ENCODE data around the gene RPS6KA3.
"Not testable (repeated sequence)": the region's sequence is repeated elsewhere in the genome, so short reads cannot be mapped to it uniquely, and the experiment has no call there.

Gene RPS6KA3

GRCh38 chrX:20265726-20266681, 705 bp downstream of the RPS6KA3 start:
- no peak for DNase-seq (ENCODE audit: low read depth in 2 of 2)

- DNase-seq (ENCODE audit: low read depth in 2 of 2): no peak
Measured at GRCh38 chrX:20265221-20265725, 1.4 kb downstream of the RPS6KA3 start.

DNA sequence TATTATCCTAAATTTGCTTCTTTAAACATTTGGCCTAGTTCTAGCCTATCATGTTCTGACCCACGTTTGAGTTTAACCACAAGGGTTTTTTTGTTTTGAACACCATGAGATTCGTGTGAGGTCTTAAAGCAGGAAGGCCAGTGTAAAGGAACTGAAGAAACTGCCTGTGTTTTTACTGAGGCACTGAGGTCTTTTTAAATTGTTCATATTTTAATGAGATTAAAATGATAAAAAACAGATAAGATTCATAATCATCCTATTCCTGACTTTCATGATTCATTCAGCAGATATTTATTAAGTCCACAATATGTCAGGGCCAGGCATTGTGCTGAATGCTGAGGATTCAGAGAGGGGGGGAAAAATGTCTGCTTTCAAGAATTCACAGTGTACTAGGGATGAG, 3.2 kb downstream of the RPS6KA3 start:
- DNase-seq (ENCODE audit: low read depth in 2 of 2): no peak

DNA sequence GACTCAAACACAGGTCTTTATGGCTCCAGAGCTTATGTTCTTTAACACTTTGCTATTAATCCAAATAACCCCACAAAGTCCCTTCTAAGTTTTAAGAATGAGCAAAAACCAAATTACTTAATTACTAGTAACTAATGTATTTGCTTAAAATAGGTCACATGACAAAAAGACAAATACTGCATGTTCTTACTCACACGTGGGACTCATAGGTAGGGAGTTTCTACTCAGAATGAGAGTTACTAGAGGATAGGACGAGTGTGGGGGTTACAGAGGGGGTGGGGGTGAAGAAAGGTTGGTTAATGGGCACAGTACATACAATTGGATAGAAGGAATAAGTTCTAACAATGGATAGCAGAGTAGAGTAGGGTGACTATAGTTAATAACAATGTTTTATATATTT, 5.8 kb downstream of the RPS6KA3 start:
- DNase-seq (ENCODE audit: low read depth in 2 of 2): no peak

- DNase-seq (ENCODE audit: low read depth in 2 of 2): no peak
Measured at GRCh38 chrX:20254712-20255299, 11.9 kb downstream of the RPS6KA3 start.

- DNase-seq (ENCODE audit: low read depth in 2 of 2): no peak
Measured at GRCh38 chrX:20253232-20253543, 13.5 kb downstream of the RPS6KA3 start.

DNA sequence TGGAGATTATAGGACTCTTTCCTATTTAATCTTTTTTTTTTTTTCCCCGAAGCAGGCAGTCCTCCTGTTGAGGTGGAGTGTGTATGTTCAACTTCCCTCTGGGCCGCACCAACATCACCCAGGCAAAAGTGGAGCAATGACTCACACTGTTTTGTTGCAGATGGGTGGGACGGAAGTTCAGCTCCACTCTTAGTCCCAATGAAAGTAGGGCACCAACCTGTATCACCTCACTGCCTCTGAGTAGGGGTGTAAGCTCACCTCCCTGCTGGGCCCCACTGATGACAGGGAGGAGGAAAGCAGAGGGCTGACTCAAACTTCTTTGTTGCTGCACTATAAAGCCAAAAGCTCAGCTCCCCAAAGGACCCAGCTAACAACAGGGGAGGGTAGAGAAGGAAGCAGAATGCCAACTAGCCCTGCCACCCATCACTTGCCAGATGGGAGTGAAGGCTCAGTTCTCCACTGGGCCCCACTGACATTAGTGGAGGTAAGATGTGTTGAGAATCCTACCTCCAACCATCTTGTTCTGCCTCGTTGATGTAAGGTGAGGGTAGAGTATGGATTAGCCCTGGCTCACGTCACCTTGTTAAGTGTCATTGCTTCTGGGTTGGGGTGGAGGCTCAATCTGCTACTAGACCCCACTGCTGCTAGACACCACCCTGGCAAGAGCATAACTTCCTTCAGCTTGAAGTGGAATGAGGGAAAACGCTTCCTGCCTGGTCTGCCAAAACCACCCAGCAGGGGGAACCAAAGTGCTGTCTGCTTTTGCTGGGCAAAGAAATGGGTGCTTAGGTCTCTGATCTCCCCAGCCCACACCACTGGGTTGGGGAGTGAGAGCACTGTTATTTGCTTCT, 14.1 kb downstream of the RPS6KA3 start:
- no peak for DNase-seq (ENCODE audit: low read depth in 2 of 2)

- no peak for DNase-seq (ENCODE audit: low read depth in 2 of 2)
Measured at GRCh38 chrX:20251691-20252090, 15.0 kb downstream of the RPS6KA3 start.

DNA sequence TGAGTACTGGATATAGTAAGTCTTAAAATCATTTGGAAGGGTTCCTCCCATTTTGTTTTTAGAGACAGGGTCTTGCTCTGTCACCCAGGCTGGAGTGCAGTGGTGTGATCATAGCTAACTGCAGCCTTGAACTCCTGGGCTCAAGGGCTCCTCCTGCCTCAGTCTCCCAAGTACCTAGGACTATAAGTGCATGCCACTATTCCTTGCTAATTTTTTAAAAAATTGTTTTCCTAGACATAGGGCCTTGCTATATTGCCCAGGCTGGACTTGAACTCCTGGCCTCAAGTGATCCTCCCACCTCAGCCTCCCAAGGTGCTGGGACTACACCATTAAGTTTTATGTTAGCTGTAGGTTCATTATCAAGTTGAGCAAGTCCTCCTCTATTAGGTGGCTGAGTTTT, 16.6 kb downstream of the RPS6KA3 start:
- DNase-seq (ENCODE audit: low read depth in 2 of 2): not testable (repeated sequence)

GRCh38 chrX:20248592-20249192, 18.0 kb downstream of the RPS6KA3 start:
- DNase-seq (ENCODE audit: low read depth in 2 of 2): no peak

DNA sequence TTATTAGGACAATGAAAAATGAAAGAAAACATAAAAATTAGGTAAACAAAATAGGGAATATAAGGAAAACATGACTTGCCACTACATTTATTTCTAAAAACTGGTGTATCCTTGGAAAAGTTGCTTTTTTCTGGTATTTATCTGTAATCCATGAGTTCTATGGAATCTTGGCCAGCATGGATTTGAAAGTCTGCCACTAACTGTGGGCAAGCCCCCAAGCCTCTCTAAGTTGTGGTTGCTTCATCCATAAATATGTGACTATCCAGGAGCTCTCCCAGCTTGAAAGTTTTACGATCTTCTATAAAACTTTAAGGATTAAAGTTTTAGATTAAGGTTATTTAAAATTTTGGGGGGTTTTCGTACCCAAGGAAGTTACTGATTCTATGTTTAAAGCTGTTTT, 21.8 kb downstream of the RPS6KA3 start:
- DNase-seq (ENCODE audit: low read depth in 2 of 2): no peak

- DNase-seq (ENCODE audit: low read depth in 2 of 2): no peak
Measured at GRCh38 chrX:20240201-20240600, 26.5 kb downstream of the RPS6KA3 start.

GRCh38 chrX:20237864-20238263, 28.8 kb downstream of the RPS6KA3 start:
- DNase-seq (ENCODE audit: low read depth in 2 of 2): no peak

- no peak for DNase-seq (ENCODE audit: low read depth in 2 of 2)
Measured at GRCh38 chrX:20235755-20236154, 31.0 kb downstream of the RPS6KA3 start.

GRCh38 chrX:20233336-20233735, 33.4 kb downstream of the RPS6KA3 start:
- no peak for DNase-seq (ENCODE audit: low read depth in 2 of 2)

DNA sequence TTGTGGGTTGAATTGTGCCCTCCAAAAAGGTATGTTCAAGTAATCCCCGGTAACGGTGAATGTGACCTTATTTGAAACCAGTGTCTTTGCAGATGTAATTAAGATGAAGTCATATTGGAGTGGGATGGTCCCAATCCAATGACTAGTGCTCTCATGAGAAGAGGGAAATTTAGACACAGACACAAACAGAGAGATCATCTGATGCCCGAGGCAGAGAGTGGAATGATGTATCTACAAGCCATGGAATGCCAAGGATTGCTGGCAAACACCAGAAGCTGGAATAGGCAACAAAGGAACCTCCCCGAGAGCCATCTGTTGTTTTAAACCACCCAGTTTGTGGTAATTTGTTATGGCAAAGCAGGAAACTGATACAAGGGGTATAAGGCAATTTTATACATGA, 35.1 kb downstream of the RPS6KA3 start:
- DNase-seq (ENCODE audit: low read depth in 2 of 2): no peak

- no peak for DNase-seq (ENCODE audit: low read depth in 2 of 2)
Measured at GRCh38 chrX:20230406-20230805, 36.3 kb downstream of the RPS6KA3 start.

DNA sequence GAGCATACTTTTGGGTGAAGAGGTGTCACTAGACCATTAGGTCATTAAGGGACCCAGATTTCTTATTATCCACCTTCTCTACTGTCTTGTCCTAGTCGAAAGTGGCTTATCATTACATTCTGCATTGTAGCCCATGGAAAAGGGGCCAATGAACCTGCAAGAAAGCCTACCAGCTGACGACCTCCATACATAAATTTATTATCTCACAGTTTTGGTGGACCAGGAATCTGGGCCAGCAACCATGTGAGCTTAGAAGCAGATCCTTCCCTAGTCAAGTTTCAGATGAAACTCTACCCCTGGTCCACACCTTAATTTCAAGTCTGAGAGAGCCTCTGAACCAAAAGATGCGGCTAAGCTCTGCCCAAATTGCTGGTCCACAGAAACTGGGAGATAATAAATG, 37.6 kb downstream of the RPS6KA3 start:
- DNase-seq (ENCODE audit: low read depth in 2 of 2): no peak

DNA sequence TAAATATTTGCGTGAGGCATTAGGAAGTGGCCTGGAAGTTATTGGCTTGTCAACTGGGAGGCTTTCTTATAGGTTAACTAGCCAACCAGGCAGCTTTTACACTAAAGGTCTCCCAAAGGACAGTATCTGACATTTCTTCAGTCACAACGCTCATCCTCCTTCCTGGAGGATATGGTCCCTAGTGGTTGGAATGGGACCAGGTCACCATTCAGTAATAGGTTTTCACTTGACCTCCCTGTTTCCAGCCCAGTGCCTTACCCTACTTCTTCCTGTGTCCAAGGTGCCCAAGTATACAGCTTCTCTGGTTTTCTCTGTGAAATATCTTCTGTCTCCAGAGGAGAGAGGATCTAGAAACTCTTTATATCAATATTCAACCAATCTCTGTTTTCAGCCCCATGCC, 38.5 kb downstream of the RPS6KA3 start:
- DNase-seq (ENCODE audit: low read depth in 2 of 2): no peak

- no peak for DNase-seq (ENCODE audit: low read depth in 2 of 2)
Measured at GRCh38 chrX:20227116-20227515, 39.6 kb downstream of the RPS6KA3 start.

DNA sequence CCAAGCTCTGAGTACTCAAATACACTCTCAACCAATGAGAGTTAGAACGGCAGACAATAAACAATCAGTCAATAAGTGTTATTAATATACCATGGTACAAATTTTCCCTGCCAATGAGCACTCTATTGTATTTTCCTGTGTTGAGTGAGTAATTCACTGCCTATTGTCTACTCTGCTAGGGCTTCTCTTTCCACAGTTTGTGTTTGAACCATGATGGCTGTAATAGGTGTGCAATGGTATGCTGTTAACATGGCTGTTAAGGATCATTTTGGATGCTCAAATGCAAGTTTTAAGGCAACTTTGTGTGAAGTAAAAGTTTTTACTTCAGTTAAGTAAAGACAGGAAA, 41.2 kb downstream of the RPS6KA3 start:
- no peak for DNase-seq (ENCODE audit: low read depth in 2 of 2)
